ENCODE measurements around the gene FMC1.

GRCh38 chr7:139351027-139351426 lies 9.9 kb downstream of the FMC1 start:
- no peak for TF ChIP-seq YY1 (IDR thresholded peaks at IDR 0.05; ENCODE audit: low read depth)
- no peak for TF ChIP-seq EP300 (IDR thresholded peaks at IDR 0.05; ENCODE audit: borderline replicate concordance)
- TF ChIP-seq TEAD4 (IDR thresholded peaks at IDR 0.05): no peak
- TF ChIP-seq TAF1 (IDR thresholded peaks at IDR 0.05; ENCODE audit: low read depth): no peak
- no peak for TF ChIP-seq EGR1 (IDR thresholded peaks at IDR 0.05)
- TF ChIP-seq RAD21 (IDR thresholded peaks at IDR 0.05; ENCODE audit: low read depth): no peak

Measured in Ishikawa (cell line).